HEK293 (cell line): ENCODE measurements around the gene VANGL2.
A peak's percentile ranks its signal among the peaks of the same experiment; 100 is the strongest.

Source experiments
- CTCF ChIA-PET: fragments of 350-600 bp; formaldehyde crosslinking; extraction: SDS; loops from one replicate; lab custom pipeline; 2021; ENCODE audit warnings: antibody characterized with exemption; lab: Yijun Ruan, JAX
- POLR2A ChIA-PET: fragments of 300-600 bp; formaldehyde crosslinking; extraction: SDS; loops from one replicate; lab custom pipeline; 2020; ENCODE audit warnings: antibody characterized with exemption, inconsistent platforms; lab: Yijun Ruan, JAX
- H3K27ac ChIP-seq: fragments of 200-500 bp; sonication (Bioruptor generic); 2 replicates; pipeline ENCODE4 v1.5.1; 2014; ENCODE audit warnings: low read depth, low read length, control low read depth, inconsistent platforms; ENCODE audit errors: extremely low read depth
- H3K36me3 ChIP-seq, 2 experiments: fragments of 200-500 bp in 1 of 2; sonication (Bioruptor generic) in 1 of 2; 1 replicate in 1 of 2; 2 replicates in 1 of 2; pipeline ENCODE4 v1.5.1; 2014 to 2017; ENCODE audit warnings: inconsistent platforms in 2 of 2, low read length in 2 of 2; ENCODE audit not compliant: control insufficient read depth in 2 of 2, insufficient read depth in 1 of 2
- H3K4me1 ChIP-seq: fragments of 200-500 bp; sonication (Bioruptor generic); 2 replicates; pipeline ENCODE4 v1.5.1; 2014; ENCODE audit warnings: mild to moderate bottlenecking, low read length, inconsistent platforms; ENCODE audit not compliant: control insufficient read depth, insufficient read depth
- H3K4me3 ChIP-seq: 2 replicates; pipeline ENCODE4 v1.5.1; 2011; ENCODE audit warnings: low read depth, mild to moderate bottlenecking, control low read depth, low read length, moderate library complexity
- H3K9me3 ChIP-seq: fragments of 200-500 bp; sonication (Bioruptor generic); 2 replicates; pipeline ENCODE4 v1.5.1; 2014; ENCODE audit warnings: low read depth, low read length, inconsistent platforms; ENCODE audit not compliant: control insufficient read depth, insufficient read depth
- BCL6B ChIP-seq: fragments of 450-650 bp; formaldehyde crosslinking; IDR thresholded peaks from 2 replicates; pipeline ENCODE4 v1.5.1; 2017; ENCODE audit warnings: missing biosample characterization, missing genetic modification characterization
- IKZF3 ChIP-seq: fragments of 450-650 bp; IDR thresholded peaks from 2 replicates; pipeline ENCODE4 v1.5.0; 2018; ENCODE audit warnings: missing biosample characterization, mild to moderate bottlenecking, missing genetic modification characterization, moderate library complexity
- PATZ1 ChIP-seq: fragments of 450-650 bp; formaldehyde crosslinking; IDR thresholded peaks from 2 replicates; pipeline ENCODE4 v1.5.1; 2016; ENCODE audit warnings: missing biosample characterization, missing genetic modification characterization
- PRDM1 ChIP-seq: fragments of 450-650 bp; formaldehyde crosslinking; IDR thresholded peaks from 2 replicates; pipeline ENCODE4; 2016; ENCODE audit warnings: missing biosample characterization, missing genetic modification characterization
- PRDM10 ChIP-seq: fragments of 450-650 bp; formaldehyde crosslinking; IDR thresholded peaks from 2 replicates; pipeline ENCODE4 v1.5.1; 2016; ENCODE audit warnings: missing biosample characterization, missing genetic modification characterization
- PRDM4 ChIP-seq: fragments of 450-650 bp; formaldehyde crosslinking; IDR thresholded peaks from 2 replicates; pipeline ENCODE4 v1.5.1; 2017; ENCODE audit warnings: missing biosample characterization, missing genetic modification characterization
- REPIN1 ChIP-seq: fragments of 450-650 bp; formaldehyde crosslinking; IDR thresholded peaks from 2 replicates; pipeline ENCODE4 v1.5.1; 2017; ENCODE audit warnings: missing biosample characterization, missing genetic modification characterization, low read depth
- WT1 ChIP-seq: fragments of 450-650 bp; formaldehyde crosslinking; IDR thresholded peaks from 2 replicates; pipeline ENCODE4 v1.5.1; 2016; ENCODE audit warnings: missing biosample characterization, missing genetic modification characterization
- ZBTB11 ChIP-seq: fragments of 450-650 bp; formaldehyde crosslinking; conservative IDR thresholded peaks from 2 replicates; pipeline ENCODE4 v1.5.1; 2016; ENCODE audit warnings: low read depth, missing biosample characterization, missing genetic modification characterization
- ZBTB17 ChIP-seq: fragments of 450-650 bp; formaldehyde crosslinking; IDR thresholded peaks from 2 replicates; pipeline ENCODE4 v1.5.1; 2016; ENCODE audit warnings: missing biosample characterization, missing genetic modification characterization
- ZBTB48 ChIP-seq: fragments of 450-650 bp; formaldehyde crosslinking; IDR thresholded peaks from 2 replicates; pipeline ENCODE4 v1.5.1; 2016; ENCODE audit warnings: missing biosample characterization, missing genetic modification characterization
- ZEB2 ChIP-seq: fragments of 450-650 bp; formaldehyde crosslinking; IDR thresholded peaks from 2 replicates; pipeline ENCODE4 v1.5.1; 2016; ENCODE audit warnings: missing biosample characterization, missing genetic modification characterization
- ZNF24 ChIP-seq: fragments of 450-650 bp; formaldehyde crosslinking; IDR thresholded peaks from 2 replicates; pipeline ENCODE4 v1.5.1; 2016; ENCODE audit warnings: missing biosample characterization, missing genetic modification characterization
- ZNF324 ChIP-seq: fragments of 450-650 bp; formaldehyde crosslinking; IDR thresholded peaks from 2 replicates; pipeline ENCODE4 v1.5.1; 2016; ENCODE audit warnings: missing biosample characterization, missing genetic modification characterization
- ZNF335 ChIP-seq: fragments of 450-650 bp; formaldehyde crosslinking; conservative IDR thresholded peaks from 2 replicates; pipeline ENCODE4 v1.5.1; 2016; ENCODE audit warnings: missing biosample characterization, missing genetic modification characterization
- ZNF341 ChIP-seq: fragments of 450-650 bp; formaldehyde crosslinking; IDR thresholded peaks from 2 replicates; pipeline ENCODE4; 2016; ENCODE audit warnings: low read depth, missing biosample characterization, missing genetic modification characterization
- ZNF366 ChIP-seq: fragments of 450-650 bp; formaldehyde crosslinking; conservative IDR thresholded peaks from 2 replicates; pipeline ENCODE4 v1.5.1; 2016; ENCODE audit warnings: missing biosample characterization, missing genetic modification characterization
- ZNF433 ChIP-seq: fragments of 450-650 bp; formaldehyde crosslinking; IDR thresholded peaks from 2 replicates; pipeline ENCODE4 v1.5.1; 2016; ENCODE audit warnings: missing biosample characterization, missing genetic modification characterization, low read depth
- ZNF654 ChIP-seq: fragments of 450-650 bp; formaldehyde crosslinking; IDR thresholded peaks from 2 replicates; pipeline ENCODE4 v1.5.1; 2016; ENCODE audit warnings: low read depth, missing biosample characterization, missing genetic modification characterization
- ZNF660 ChIP-seq: fragments of 450-650 bp; IDR thresholded peaks from 2 replicates; pipeline ENCODE4 v1.5.1; 2018; ENCODE audit warnings: missing biosample characterization, mild to moderate bottlenecking, missing genetic modification characterization
- ZSCAN18 ChIP-seq: fragments of 450-650 bp; formaldehyde crosslinking; IDR thresholded peaks from 2 replicates; pipeline ENCODE4 v1.5.1; 2016; ENCODE audit warnings: missing biosample characterization, missing genetic modification characterization

VANGL2 gene

DNA sequence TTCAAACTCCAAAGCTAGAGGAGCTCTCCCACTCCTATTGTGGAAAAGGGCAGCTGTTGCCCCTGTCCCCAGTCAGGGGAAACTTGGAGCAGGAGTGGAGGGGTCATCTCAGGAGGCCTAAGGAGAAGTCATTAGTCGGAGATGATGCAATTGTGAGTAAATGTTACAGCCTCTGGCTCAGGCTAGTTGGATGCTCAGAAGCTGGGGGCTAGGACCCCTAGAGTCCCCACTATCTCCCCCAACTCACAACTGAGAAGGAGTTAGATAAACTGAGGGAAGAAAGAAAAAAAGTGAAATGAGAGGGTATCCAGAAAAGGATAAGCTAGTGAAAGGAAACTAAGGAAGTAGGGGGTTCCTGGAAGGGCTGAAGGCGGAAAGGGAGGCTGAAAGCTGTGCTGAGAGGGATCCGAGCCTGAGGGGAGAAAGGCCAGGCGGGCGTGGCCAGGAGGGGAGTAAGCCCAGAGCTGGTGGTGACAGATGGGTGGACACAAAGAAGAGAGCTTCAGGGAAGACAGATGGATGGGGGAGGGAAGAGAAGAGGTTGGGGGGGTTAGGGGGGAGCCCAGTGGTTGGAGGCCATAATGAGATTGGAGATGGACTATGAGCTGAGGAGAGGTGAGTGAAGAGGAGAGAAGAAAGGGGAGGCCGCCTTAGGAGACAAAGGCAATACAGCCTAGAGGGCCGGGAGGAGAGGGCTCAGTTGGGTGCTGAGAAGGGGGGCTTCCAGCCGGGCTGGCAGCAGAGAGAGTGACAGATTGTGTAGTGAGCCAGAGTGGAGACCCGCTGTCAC, 38.0 kb upstream of the VANGL2 start:
- Histone ChIP-seq H3K4me3 (no peak overlapping the region), H3K36me3 (peaks cover 6 to 31% of the 10 kb centered on the region in 2 experiments; a peak in 1 of 3 replicates), H3K4me1 (0 out of 2 replicates have a peak, but pooled peaks cover 2% of the 10 kb centered on the region), H3K9me3 (no peaks in the 10 kb centered on the region), H3K27ac (peak overlapping the region; percentile 29; the same call in 1 of the 2 replicates)
- CTCF ChIA-PET = interaction anchor here (0.6 to 3.7 kb wide), 5 partner anchors 11 to 143 kb away, joined by 3 to 22 read pairs (median 3); no protein-coding TSS in a partner anchor
- POLR2A ChIA-PET = interaction anchor here (0.6 to 2.6 kb wide), 3 partner anchors 10 to 438 kb away, joined by 3 to 7 read pairs (median 6); partner anchors contain the start of gene TAGLN2
- 0 out of 2 replicates have a peak, but pooled peaks have one; percentile 34 for TF ChIP-seq ZSCAN18 (tag by site-specific recombination)
- TF ChIP-seq ZBTB48 (tag by site-specific recombination) = peak; percentile 81
- peak; percentile 55; the same call in 1 of the 2 replicates for TF ChIP-seq WT1
- peak; percentile 52; the same call in 1 of the 2 replicates for TF ChIP-seq ZNF324 (tag by site-specific recombination)
- peak; percentile 58 for TF ChIP-seq PRDM1 (tag by site-specific recombination)
- peak; percentile 34; the same call in 1 of the 2 replicates for TF ChIP-seq ZNF660 (tag by site-specific recombination)
- peak; percentile 49 for TF ChIP-seq ZNF366
- TF ChIP-seq REPIN1 (tag by site-specific recombination) = no peak
- 0 out of 2 replicates have a peak, but pooled peaks have one; percentile 10 for TF ChIP-seq PRDM4 (tag by site-specific recombination)
- peak; percentile 60; the same call in 1 of the 2 replicates for TF ChIP-seq ZNF335
- no peak for TF ChIP-seq ZNF433 (tag by site-specific recombination)
- no peak for TF ChIP-seq ZNF654 (tag by site-specific recombination)
- TF ChIP-seq ZEB2 (tag by site-specific recombination) = 0 out of 2 replicates have a peak, but pooled peaks have one; percentile 35
- TF ChIP-seq ZNF341 = peak; percentile 89
- TF ChIP-seq ZNF24 (tag by site-specific recombination) = 0 out of 2 replicates have a peak, but pooled peaks have one; percentile 50
- no peak for TF ChIP-seq ZBTB11
- TF ChIP-seq PRDM10 = peak; percentile 55
- peak; percentile 81 for TF ChIP-seq PATZ1 (tag by site-specific recombination)
- peak; percentile 41; the same call in 1 of the 2 replicates for TF ChIP-seq IKZF3
- TF ChIP-seq ZBTB17 (tag by site-specific recombination) = peak; percentile 90
- TF ChIP-seq BCL6B = peak; percentile 41; the same call in 1 of the 2 replicates
